Smooth muscle cell of trachea (primary cell): ENCODE results near the gene SOX13. TPM values are rescaled to one million over a fixed set of nuclear protein-coding genes. Genes with fewer than 3 reads are reported as not detected.

ENCODE experiments used
- total RNA-seq: library from RNA; depleted of rRNA; stranded (reverse); fragments of >200 nt; gene quantifications from 2 replicates; pipeline ENCODE4 v1.2.1, GENCODE V29; 2014

SOX13 gene
- total RNA-seq = 2.6 and 3.8 TPM in 2 replicates

DNA sequence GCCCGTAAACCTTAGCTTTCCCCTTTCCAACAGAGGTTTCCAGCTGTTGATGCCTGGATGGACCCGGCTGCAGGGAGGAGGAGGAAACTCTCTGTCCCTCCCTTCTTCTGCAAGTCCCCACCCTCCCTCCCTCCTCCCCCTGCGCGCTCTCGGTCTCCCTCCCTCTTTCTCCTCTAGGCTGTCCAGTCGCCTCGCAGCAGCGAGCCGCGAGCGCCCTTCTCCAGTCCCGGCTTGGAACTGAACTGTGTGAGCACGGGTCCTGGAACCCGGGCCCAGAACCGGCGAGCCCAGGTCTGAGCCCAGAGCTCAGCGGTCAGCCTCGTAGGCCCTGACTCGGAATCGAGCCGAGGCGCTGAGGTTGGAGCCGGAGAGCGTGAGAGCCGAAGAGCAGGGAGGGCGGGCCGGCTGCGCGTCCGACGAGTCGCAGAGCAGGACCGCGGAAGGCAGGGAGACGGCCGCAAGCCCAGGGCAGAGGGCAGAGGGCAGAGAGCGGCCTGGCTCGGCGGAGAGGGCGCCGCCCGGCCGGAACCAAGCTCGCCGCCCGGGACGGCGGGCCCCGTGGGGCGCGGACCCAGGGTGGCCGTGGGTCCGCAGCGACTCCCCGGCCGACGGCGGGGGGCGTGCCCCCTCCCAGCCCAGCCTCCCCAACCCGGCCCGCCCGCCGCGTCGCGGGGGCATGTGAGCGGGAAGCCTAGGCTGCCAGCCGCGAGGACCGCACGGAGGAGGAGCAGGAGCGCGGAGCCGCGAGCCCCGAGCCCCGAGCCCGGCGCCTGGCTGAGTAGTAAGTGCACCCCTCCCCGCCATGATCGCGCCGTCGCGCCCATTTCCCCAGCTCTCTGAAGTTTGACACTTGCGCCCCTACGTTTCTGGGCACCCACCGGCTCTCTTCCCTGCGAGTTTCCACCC is at the start of gene SOX13:
Gene SOX13, plus strand, starts transcription at position 185 of the 906 bp plus-strand sequence. CDS start 39,801 bp downstream, outside the sequence.

DNA sequence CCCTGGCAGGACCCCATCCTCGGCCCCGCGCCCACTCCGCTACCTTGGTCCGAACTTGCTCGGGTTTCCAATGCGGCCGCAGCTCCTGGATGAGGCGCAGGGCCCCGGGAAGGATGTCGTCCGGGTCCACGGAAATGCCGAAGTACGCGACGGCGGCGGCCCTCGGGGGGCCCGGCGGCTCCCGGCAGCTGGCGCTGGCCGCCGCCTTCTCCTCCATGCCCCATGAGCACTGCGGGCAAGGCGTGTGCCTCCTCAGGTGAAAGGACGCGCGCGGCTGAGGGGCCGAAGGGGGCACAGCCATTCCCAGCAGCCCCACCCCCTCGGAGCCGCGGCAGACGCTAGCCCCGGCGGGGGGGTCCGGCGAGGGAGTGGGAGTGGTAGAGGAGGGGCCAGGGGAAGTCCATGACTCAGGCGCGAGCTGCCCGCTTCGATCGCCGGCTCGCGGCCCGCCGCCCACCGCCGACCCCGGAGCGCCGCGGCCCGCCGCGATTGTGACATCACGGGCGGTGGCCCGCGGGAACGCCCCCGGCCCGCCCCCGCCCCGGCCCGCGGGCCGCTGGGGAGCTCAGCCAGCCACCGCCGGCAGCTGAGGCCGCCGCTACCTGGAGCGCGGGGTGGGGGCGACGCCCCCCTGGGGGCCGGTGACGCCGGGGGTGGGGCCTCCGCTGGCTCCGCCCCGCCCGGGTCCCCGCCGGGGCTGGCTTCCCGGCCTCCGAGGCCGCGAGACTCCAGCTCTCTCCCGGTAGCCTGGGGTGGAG is 78.8 kb downstream of the SOX13 start, which contains the start of gene ETNK2:
Gene ETNK2, minus strand, starts transcription at position 493 of the 758 bp plus-strand sequence. Its CDS starts 192 bp downstream, at position 301.

DNA sequence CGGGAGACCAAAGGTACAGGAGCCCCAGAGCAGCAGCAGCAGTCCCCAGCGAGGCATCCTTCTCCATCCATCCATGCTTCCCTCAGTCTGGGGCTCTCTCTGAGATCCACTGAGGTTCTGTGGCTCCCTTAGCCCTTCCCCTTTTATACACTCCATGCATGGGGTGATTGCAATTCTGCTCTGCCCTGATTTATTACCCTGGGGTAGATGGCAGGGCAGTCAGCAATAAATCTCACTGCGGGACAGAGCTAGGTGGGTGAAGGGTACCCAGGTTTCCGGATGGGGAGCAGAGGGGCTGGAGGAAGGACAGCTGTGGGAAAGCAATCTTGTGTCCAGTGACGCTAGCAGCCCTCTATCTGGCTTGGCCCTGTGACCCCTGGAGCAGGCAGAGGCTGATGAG is 93.3 kb downstream of the SOX13 start, which contains the start of gene REN:
Gene REN, minus strand, starts transcription at position 119 of the 400 bp plus-strand sequence. Its CDS starts 44 bp downstream, at position 75.

Other genes with a start within 250 kb of the SOX13 start
- 36.9 and 111 TPM in 2 replicates for gene SNRPE, start 211.5 kb upstream of the SOX13 start, total RNA-seq
- gene ETNK2, start 78.9 kb downstream of the SOX13 start, total RNA-seq = 2.6 and 5.3 TPM in 2 replicates
- gene REN, start 93.2 kb downstream of the SOX13 start, total RNA-seq = 0.15 TPM in 1 of 2 replicates, not detected in the other
- gene KISS1, start 123.4 kb downstream of the SOX13 start, total RNA-seq = 0.33 and 1.7 TPM in 2 replicates
- gene GOLT1A, start 140.9 kb downstream of the SOX13 start, total RNA-seq = not detected in 2 replicates